ENCODE measurements around the gene CYBB. TPM values are rescaled to one million over a fixed set of nuclear protein-coding genes. Genes with fewer than 3 reads are reported as not detected.

Gene CYBB
- total and polyA plus RNA-seq, 2 experiments from 2014 or later = 0.06 TPM; not detected in 1

DNA sequence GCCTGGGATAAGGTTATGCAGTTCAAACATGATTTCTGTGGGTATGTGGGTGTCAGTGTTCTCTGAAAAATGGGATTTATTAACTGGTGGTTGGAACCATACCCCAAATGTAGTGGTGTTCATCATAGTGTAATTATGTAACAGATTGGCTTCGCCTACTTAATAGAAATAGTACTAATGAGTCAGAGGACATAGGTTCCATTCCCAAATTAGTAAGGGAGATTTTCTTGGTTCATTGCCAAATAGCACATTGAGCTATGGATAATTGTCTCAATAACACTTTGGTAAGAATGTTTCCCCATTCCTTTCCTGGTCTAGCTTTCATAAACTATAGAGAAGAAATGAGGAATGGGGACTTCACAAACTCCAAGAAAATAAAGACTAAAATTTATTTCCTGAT is 20.5 kb upstream of the CYBB start:
- Histone ChIP-seq H3K27ac (ENCODE audit: low read depth) (no peak overlapping the region), H3K79me2 (replicated peaks; ENCODE audit: insufficient read depth) (no peaks in the 10 kb centered on the region), H3F3A (replicated peaks; ENCODE audit: low read depth) (no peaks in the 10 kb centered on the region), H3K9me2 (ENCODE audit: insufficient read depth) (no peaks in the 10 kb centered on the region), H2AFZ (no peak overlapping the region), H3K4me1 (ENCODE audit: insufficient read depth) (no peaks in the 10 kb centered on the region), H3K4me3 (no peak overlapping the region), H3K27me3 (ENCODE audit: insufficient read depth) (no peaks in the 10 kb centered on the region), H4K20me1 (replicated peaks; ENCODE audit: insufficient read depth) (no peaks in the 10 kb centered on the region), H3K4me2 (no peak overlapping the region), H3K36me3 (ENCODE audit: insufficient read depth) (no peaks in the 10 kb centered on the region)
- no peak for ATAC-seq
- H3K27ac Mint-ChIP-seq = no peak overlapping the region
- no peaks in the 10 kb centered on the region for H3K9me3 Mint-ChIP-seq
- DNase-seq (ENCODE audit: low spot score) = no peak
- no peak overlapping the region for H3K4me3 Mint-ChIP-seq
- TF ChIP-seq POLR2AphosphoS5 (IDR thresholded peaks at IDR 0.05; ENCODE audit: low read depth) (no peak), CREB1 (CRISPR knock-in tag; IDR thresholded peaks at IDR 0.05; ENCODE audit: low read depth) (no peak), EZH2phosphoT487 (IDR thresholded peaks at IDR 0.05; ENCODE audit: unreplicated experiment) (no peak), STAT1 (IDR thresholded peaks at IDR 0.05; ENCODE audit: unreplicated experiment) (no peak), EZH2 (IDR thresholded peaks at IDR 0.05; ENCODE audit: low read depth, unreplicated experiment) (no peak), ZNF114 (CRISPR knock-in tag; IDR thresholded peaks at IDR 0.05) (no peak)
- TF ChIP-seq, protein P1, sequence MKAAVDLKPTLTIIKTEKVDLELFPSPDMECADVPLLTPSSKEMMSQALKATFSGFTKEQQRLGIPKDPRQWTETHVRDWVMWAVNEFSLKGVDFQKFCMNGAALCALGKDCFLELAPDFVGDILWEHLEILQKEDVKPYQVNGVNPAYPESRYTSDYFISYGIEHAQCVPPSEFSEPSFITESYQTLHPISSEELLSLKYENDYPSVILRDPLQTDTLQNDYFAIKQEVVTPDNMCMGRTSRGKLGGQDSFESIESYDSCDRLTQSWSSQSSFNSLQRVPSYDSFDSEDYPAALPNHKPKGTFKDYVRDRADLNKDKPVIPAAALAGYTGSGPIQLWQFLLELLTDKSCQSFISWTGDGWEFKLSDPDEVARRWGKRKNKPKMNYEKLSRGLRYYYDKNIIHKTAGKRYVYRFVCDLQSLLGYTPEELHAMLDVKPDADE (IDR thresholded peaks at IDR 0.05) = no peak
- TF ChIP-seq, protein P2, sequence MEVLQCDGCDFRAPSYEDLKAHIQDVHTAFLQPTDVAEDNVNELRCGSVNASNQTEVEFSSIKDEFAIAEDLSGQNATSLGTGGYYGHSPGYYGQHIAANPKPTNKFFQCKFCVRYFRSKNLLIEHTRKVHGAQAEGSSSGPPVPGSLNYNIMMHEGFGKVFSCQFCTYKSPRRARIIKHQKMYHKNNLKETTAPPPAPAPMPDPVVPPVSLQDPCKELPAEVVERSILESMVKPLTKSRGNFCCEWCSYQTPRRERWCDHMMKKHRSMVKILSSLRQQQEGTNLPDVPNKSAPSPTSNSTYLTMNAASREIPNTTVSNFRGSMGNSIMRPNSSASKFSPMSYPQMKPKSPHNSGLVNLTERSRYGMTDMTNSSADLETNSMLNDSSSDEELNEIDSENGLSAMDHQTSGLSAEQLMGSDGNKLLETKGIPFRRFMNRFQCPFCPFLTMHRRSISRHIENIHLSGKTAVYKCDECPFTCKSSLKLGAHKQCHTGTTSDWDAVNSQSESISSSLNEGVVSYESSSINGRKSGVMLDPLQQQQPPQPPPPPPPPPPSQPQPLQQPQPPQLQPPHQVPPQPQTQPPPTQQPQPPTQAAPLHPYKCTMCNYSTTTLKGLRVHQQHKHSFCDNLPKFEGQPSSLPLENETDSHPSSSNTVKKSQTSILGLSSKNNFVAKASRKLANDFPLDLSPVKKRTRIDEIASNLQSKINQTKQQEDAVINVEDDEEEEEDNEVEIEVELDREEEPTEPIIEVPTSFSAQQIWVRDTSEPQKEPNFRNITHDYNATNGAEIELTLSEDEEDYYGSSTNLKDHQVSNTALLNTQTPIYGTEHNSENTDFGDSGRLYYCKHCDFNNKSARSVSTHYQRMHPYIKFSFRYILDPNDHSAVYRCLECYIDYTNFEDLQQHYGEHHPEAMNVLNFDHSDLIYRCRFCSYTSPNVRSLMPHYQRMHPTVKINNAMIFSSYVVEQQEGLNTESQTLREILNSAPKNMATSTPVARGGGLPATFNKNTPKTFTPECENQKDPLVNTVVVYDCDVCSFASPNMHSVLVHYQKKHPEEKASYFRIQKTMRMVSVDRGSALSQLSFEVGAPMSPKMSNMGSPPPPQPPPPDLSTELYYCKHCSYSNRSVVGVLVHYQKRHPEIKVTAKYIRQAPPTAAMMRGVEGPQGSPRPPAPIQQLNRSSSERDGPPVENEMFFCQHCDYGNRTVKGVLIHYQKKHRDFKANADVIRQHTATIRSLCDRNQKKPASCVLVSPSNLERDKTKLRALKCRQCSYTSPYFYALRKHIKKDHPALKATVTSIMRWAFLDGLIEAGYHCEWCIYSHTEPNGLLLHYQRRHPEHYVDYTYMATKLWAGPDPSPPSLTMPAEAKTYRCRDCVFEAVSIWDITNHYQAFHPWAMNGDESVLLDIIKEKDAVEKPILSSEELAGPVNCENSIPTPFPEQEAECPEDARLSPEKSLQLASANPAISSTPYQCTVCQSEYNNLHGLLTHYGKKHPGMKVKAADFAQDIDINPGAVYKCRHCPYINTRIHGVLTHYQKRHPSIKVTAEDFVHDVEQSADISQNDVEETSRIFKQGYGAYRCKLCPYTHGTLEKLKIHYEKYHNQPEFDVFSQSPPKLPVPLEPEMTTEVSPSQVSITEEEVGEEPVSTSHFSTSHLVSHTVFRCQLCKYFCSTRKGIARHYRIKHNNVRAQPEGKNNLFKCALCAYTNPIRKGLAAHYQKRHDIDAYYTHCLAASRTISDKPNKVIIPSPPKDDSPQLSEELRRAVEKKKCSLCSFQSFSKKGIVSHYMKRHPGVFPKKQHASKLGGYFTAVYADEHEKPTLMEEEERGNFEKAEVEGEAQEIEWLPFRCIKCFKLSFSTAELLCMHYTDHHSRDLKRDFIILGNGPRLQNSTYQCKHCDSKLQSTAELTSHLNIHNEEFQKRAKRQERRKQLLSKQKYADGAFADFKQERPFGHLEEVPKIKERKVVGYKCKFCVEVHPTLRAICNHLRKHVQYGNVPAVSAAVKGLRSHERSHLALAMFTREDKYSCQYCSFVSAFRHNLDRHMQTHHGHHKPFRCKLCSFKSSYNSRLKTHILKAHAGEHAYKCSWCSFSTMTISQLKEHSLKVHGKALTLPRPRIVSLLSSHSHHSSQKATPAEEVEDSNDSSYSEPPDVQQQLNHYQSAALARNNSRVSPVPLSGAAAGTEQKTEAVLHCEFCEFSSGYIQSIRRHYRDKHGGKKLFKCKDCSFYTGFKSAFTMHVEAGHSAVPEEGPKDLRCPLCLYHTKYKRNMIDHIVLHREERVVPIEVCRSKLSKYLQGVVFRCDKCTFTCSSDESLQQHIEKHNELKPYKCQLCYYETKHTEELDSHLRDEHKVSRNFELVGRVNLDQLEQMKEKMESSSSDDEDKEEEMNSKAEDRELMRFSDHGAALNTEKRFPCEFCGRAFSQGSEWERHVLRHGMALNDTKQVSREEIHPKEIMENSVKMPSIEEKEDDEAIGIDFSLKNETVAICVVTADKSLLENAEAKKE (CRISPR knock-in tag; IDR thresholded peaks at IDR 0.05) = no peak
- H3K27me3 Mint-ChIP-seq (ENCODE audit: insufficient read depth, low read depth, poor library complexity) = no peaks in the 10 kb centered on the region
- H3K4me1 Mint-ChIP-seq = no peaks in the 10 kb centered on the region
- H3K36me3 Mint-ChIP-seq (ENCODE audit: low read depth) = no peaks in the 10 kb centered on the region
